Panc1 (cell line): ENCODE data around the gene THADA.

ENCODE experiments used
- CTCF ChIP-seq: fragments of 450-650 bp; IDR thresholded peaks from 2 replicates; pipeline ENCODE4 v1.5.1; 2017; ENCODE audit warnings: mild to moderate bottlenecking
- POLR2AphosphoS5 ChIP-seq: IDR thresholded peaks from 2 replicates; pipeline ENCODE4 v1.6.1; 2012; ENCODE audit warnings: mild to moderate bottlenecking, low read depth, low read length, moderate library complexity
- REST ChIP-seq, 2 experiments: IDR thresholded peaks; 2 replicates each; pipeline ENCODE4 v1.6.1; 2011 to 2012; ENCODE audit warnings: low read depth in 2 of 2, control low read depth in 1 of 2, low read length in 1 of 2, mild to moderate bottlenecking in 1 of 2, moderate library complexity in 1 of 2; ENCODE audit not compliant: insufficient read depth in 1 of 2

GRCh38 chr2:43423941-43424261 lies 171.9 kb downstream of the THADA start:
- TF ChIP-seq CTCF (no peak), REST (IDR thresholded peaks at IDR 0.05; ENCODE audit: insufficient read depth in 1 of 2, low read depth in 2 of 2, low read length in 1 of 2) (no peak), POLR2AphosphoS5 (no peak)
